Measurements from ENCODE around the gene EFCAB5. TPM values are rescaled to one million over a fixed set of nuclear protein-coding genes. Genes with fewer than 3 reads are reported as not detected.

EFCAB5 gene
- total and polyA plus RNA-seq, 2 of the 8 experiments (the other 6 are each of a cell fraction or from before 2014, with no cell fraction given), result 0.05 to 0.34 TPM

GRCh38 chr17:30132615-30133014 lies 191.2 kb downstream of the EFCAB5 start:
- Histone ChIP-seq H3K36me3 (ENCODE audit: control insufficient read depth in 2 of 4, insufficient read depth in 4 of 4, low read length in 3 of 4) (peaks cover 0 to 37% (median 1%) of the 10 kb centered on the region in 4 experiments; a peak in 3 of 8 replicates), H4K20me1 (replicated peaks in 1 of 2; ENCODE audit: control insufficient read depth in 1 of 2, insufficient read depth in 2 of 2, low read length in 2 of 2) (peaks cover 0 to 2% of the 10 kb centered on the region in 2 experiments), H3K27ac (ENCODE audit: low read depth, low read length) (no peak overlapping the region), H2BK12ac (ENCODE audit: low read depth, low read length) (no peak overlapping the region), H4K8ac (ENCODE audit: extremely low read depth, insufficient read depth, low read length) (no peak overlapping the region), H3K9ac (replicated peaks in 1 of 4; ENCODE audit: extremely low read depth in 1 of 4, low read depth in 3 of 4, low read length in 3 of 4) (no peak overlapping the region), H3K79me2 (ENCODE audit: control insufficient read depth in 1 of 2, insufficient read depth in 2 of 2, low read length in 2 of 2) (peaks cover 0 to 52% of the 10 kb centered on the region in 2 experiments; a peak in 2 of 4 replicates), H3K23me2 (ENCODE audit: low read depth, low read length) (no peaks in the 10 kb centered on the region), H4K91ac (replicated peaks; ENCODE audit: insufficient read length, low read length) (no peak overlapping the region), H3K79me1 (ENCODE audit: low read depth, low read length) (peaks cover 2% of the 10 kb centered on the region; the same call in 1 of the 2 replicates), H2BK120ac (replicated peaks; ENCODE audit: low read depth, low read length) (no peak overlapping the region), H3K4me3 (ENCODE audit: extremely low read depth in 1 of 4, insufficient read depth in 2 of 4, low read depth in 3 of 4, low read length in 4 of 4) (no peak overlapping the region), H4K5ac (ENCODE audit: insufficient read length, low read depth, low read length) (no peak overlapping the region), H2BK5ac (ENCODE audit: low read depth, low read length) (no peak overlapping the region), H3K27me3 (replicated peaks in 1 of 4; ENCODE audit: control insufficient read depth in 3 of 4, extremely low read depth in 1 of 4, insufficient read depth in 3 of 4, low read length in 3 of 4) (no peaks in the 10 kb centered on the region), H3K4ac (replicated peaks; ENCODE audit: insufficient read length, low read depth, low read length) (no peak overlapping the region), H3K14ac (ENCODE audit: insufficient read length) (no peak overlapping the region), H3K18ac (ENCODE audit: extremely low read depth, low read length) (no peak overlapping the region), H2BK15ac (ENCODE audit: low read length) (no peak overlapping the region), H2BK20ac (ENCODE audit: low read length) (no peak overlapping the region), H3K9me3 (ENCODE audit: insufficient read depth in 2 of 2, low read depth in 1 of 2, low read length in 1 of 2) (no peaks in the 10 kb centered on the region), H3K4me1 (replicated peaks in 1 of 4; ENCODE audit: control insufficient read depth in 3 of 4, insufficient read depth in 4 of 4, low read length in 3 of 4) (peaks cover 0 to 4% (median 1%) of the 10 kb centered on the region in 4 experiments; a peak in 2 of 7 replicates), H3K23ac (ENCODE audit: insufficient read length) (no peak overlapping the region), H3K4me2 (ENCODE audit: insufficient read depth in 1 of 2, low read depth in 2 of 2, low read length in 2 of 2) (no peak overlapping the region), H2AK5ac (ENCODE audit: low read depth, low read length) (no peak overlapping the region), H3K56ac (replicated peaks; ENCODE audit: insufficient read length, low read depth, low read length) (no peak overlapping the region), H2AFZ (ENCODE audit: low read length) (no peak overlapping the region)
- 93% methylated on average over 3 of the region's 3 CpGs; no CpG with 5 or more reads in 1 of the 2 experiments for WGBS, 2 experiments (ENCODE audit: extremely low coverage in 1 of 2, insufficient coverage in 1 of 2, insufficient read length in 1 of 2, insufficient replicate concordance in 2 of 2, low coverage in 1 of 2, low lambda C conversion rate in 2 of 2, missing lambda C conversion rate in 1 of 2)
- ChIA-PET POLR2A (ENCODE audit: partially characterized antibody) (interaction anchor here (0.8 to 2.0 kb wide), 4 partner anchors 8 to 46 kb away, joined by 3 to 10 read pairs (median 3); no protein-coding TSS in a partner anchor), CTCF (ENCODE audit: partially characterized antibody) (interaction anchor here (0.9 to 2.9 kb wide), 3 partner anchors 8 to 14 kb away, joined by 3 to 11 read pairs (median 4); no protein-coding TSS in a partner anchor)
- no peak for FAIRE-seq
- no peak for DNase-seq (ENCODE audit: low read depth in 1 of 2, low spot score in 2 of 2)
- TF ChIP-seq SRF (IDR thresholded peaks at IDR 0.05; ENCODE audit: low read depth, low read length), result no peak
- TF ChIP-seq MAX (IDR thresholded peaks at IDR 0.05), result no peak
- no peak for TF ChIP-seq NRF1 (IDR thresholded peaks at IDR 0.05; ENCODE audit: low read depth, low read length)
